CD4-positive, alpha-beta T cell treated with Interferon alpha-2 for 1 hour (primary cell): ENCODE data around the gene RNF213.
"Not testable (repeated sequence)": the region's sequence is repeated elsewhere in the genome, so short reads cannot be mapped to it uniquely, and the experiment has no call there.

Experiments used
- DNase-seq, 2 donors: peaks; one replicate each; pipeline ENCODE4 v3.0.0-alpha.2; 2020 to 2022

RNF213 gene

GRCh38 chr17:80296221-80296620, 35.6 kb downstream of the RNF213 start:
- no peak for DNase-seq

- no peak for DNase-seq
These were observed 37.4 kb downstream of the RNF213 start for GRCh38 chr17:80297996-80298560.

- not testable (repeated sequence) for DNase-seq
These were observed 38.9 kb downstream of the RNF213 start for GRCh38 chr17:80299350-80300100.

GRCh38 chr17:80300756-80301155, 40.1 kb downstream of the RNF213 start:
- DNase-seq, result not testable (repeated sequence)

GRCh38 chr17:80303824-80304223, 43.2 kb downstream of the RNF213 start:
- DNase-seq, result no peak

GRCh38 chr17:80307994-80308691, 47.5 kb downstream of the RNF213 start:
- no peak for DNase-seq

- DNase-seq, result no peak
These were observed 48.3 kb downstream of the RNF213 start for GRCh38 chr17:80308692-80309517.

GRCh38 chr17:80311216-80311827, 50.7 kb downstream of the RNF213 start:
- DNase-seq, result no peak

GRCh38 chr17:80312621-80313135, 52.0 kb downstream of the RNF213 start:
- DNase-seq, result no peak

GRCh38 chr17:80313160-80313829, 52.6 kb downstream of the RNF213 start:
- peak in 1 of 2 donors; percentile 12 for DNase-seq

- DNase-seq, result not testable (repeated sequence)
These were observed 53.3 kb downstream of the RNF213 start for GRCh38 chr17:80313946-80314345.

GRCh38 chr17:80315517-80316182, 55.0 kb downstream of the RNF213 start:
- peak in 1 of 2 donors; percentile 24 for DNase-seq

GRCh38 chr17:80316431-80316830, 55.8 kb downstream of the RNF213 start:
- no peak for DNase-seq

GRCh38 chr17:80316927-80317705, 56.5 kb downstream of the RNF213 start:
- no peak for DNase-seq

- no peak for DNase-seq
These were observed 57.0 kb downstream of the RNF213 start for GRCh38 chr17:80317706-80317980.

- DNase-seq, result no peak
These were observed 57.5 kb downstream of the RNF213 start for GRCh38 chr17:80318166-80318565.

GRCh38 chr17:80319262-80319998, 58.8 kb downstream of the RNF213 start:
- DNase-seq, result no peak

GRCh38 chr17:80319999-80320344, 59.3 kb downstream of the RNF213 start:
- no peak for DNase-seq

GRCh38 chr17:80320496-80320895, 59.8 kb downstream of the RNF213 start:
- no peak for DNase-seq

- no peak for DNase-seq
These were observed 62.2 kb downstream of the RNF213 start for GRCh38 chr17:80322864-80323263.
